Endodermal cell (in vitro differentiated cells): ENCODE measurements around the gene ANKAR. TPM values are rescaled to one million over a fixed set of nuclear protein-coding genes. Genes with fewer than 3 reads are reported as not detected.

ENCODE experiments used
- DNase-seq: peaks from one replicate; pipeline ENCODE4 v3.0.0-alpha.2; 2017
- H3K27ac ChIP-seq: 2 replicates; pipeline ENCODE4 v1.5.1; 2013; ENCODE audit warnings: mild to moderate bottlenecking, low read depth, low read length, moderate library complexity
- H3K27me3 ChIP-seq: 2 replicates; pipeline ENCODE4 v1.6.1; 2013; ENCODE audit warnings: mild to moderate bottlenecking, low read length, moderate library complexity; ENCODE audit not compliant: insufficient read depth, control insufficient read depth, poor library complexity, severe bottlenecking
- H3K36me3 ChIP-seq: 2 replicates; pipeline ENCODE4 v1.7.0; 2013; ENCODE audit warnings: mild to moderate bottlenecking, low read length, moderate library complexity; ENCODE audit not compliant: control insufficient read depth, insufficient read depth
- H3K4me1 ChIP-seq: one replicate; pipeline ENCODE4 v1.7.0; 2013; ENCODE audit warnings: low read length; ENCODE audit not compliant: control insufficient read depth, insufficient read depth
- H3K4me3 ChIP-seq: 2 replicates; pipeline ENCODE4 v1.5.1; 2013; ENCODE audit warnings: mild to moderate bottlenecking, low read length, moderate library complexity
- H3K9ac ChIP-seq: 2 replicates; pipeline ENCODE4 v1.6.1; 2013; ENCODE audit warnings: mild to moderate bottlenecking, low read length, moderate library complexity; ENCODE audit not compliant: poor library complexity, severe bottlenecking; ENCODE audit errors: extremely low read depth
- H3K9me3 ChIP-seq: 2 replicates; pipeline ENCODE4 v1.6.1; 2013; ENCODE audit warnings: mild to moderate bottlenecking, low read length, moderate library complexity; ENCODE audit not compliant: control insufficient read depth
- H3K27ac Mint-ChIP-seq: 2 replicates; pipeline ENCODE4 v1.8.0; 2020; ENCODE audit warnings: mixed read lengths
- H3K27me3 Mint-ChIP-seq: 2 replicates; pipeline ENCODE4 v1.8.0; 2021; ENCODE audit warnings: mild to moderate bottlenecking, mixed read lengths; ENCODE audit not compliant: insufficient read depth
- H3K36me3 Mint-ChIP-seq: 2 replicates; pipeline ENCODE4 v1.8.0; 2020; ENCODE audit warnings: low read depth, mixed read lengths
- H3K4me1 Mint-ChIP-seq: 2 replicates; pipeline ENCODE4 v1.8.0; 2020; ENCODE audit warnings: mixed read lengths
- H3K4me3 Mint-ChIP-seq: 2 replicates; pipeline ENCODE4 v1.8.0; 2020; ENCODE audit warnings: mild to moderate bottlenecking, moderate library complexity, mixed read lengths
- H3K9me3 Mint-ChIP-seq: 2 replicates; pipeline ENCODE4 v1.8.0; 2020; ENCODE audit warnings: mild to moderate bottlenecking, mixed read lengths
- CTCF ChIP-seq: fragments of 200-600 bp; sonication (generic); conservative IDR thresholded peaks from 2 replicates; pipeline ENCODE4 v1.5.0; 2021; ENCODE audit warnings: antibody characterized with exemption, mild to moderate bottlenecking
- WGBS, 2 experiments: methylation state at CpG; one replicate each; pipeline versions ENCODE4 v1.1.5 to v1.1.7; 2013; ENCODE audit warnings: missing lambda C conversion rate in 2 of 2, mixed read lengths in 1 of 2; ENCODE audit not compliant: insufficient coverage in 1 of 2, insufficient read length in 1 of 2; 5-methylcytosine and 5-hydroxymethylcytosine counted together
- total RNA-seq, 2 donors: library from RNA; stranded (reverse); fragmentation: NEBNext Ultra II Directional in 1 of 2; extraction: Animal tissue kit (Norgen Biotek cat#: 25700) in 1 of 2; gene quantifications; 2 replicates in 1 of 2; 3 replicates in 1 of 2; pipeline ENCODE4 v1.2.1, GENCODE V29; 2021

The ANKAR gene
- total RNA-seq, 2 donors from 2014 or later = 4.3 to 7.4 TPM

GRCh38 chr2:189633392-189633811 is 41.1 kb upstream of the ANKAR start:
- 60 to 67% methylated on average over 5 of the region's 5 CpGs for WGBS, 2 experiments
- H3K4me1 Mint-ChIP-seq = peaks cover 21% of the 10 kb centered on the region

GRCh38 chr2:189635353-189635752 is 39.1 kb upstream of the ANKAR start:
- no peak overlapping the region for H3K27ac Mint-ChIP-seq
- no peaks in the 10 kb centered on the region for H3K9me3 ChIP-seq
- no peaks in the 10 kb centered on the region for H3K27me3 ChIP-seq
- no peaks in the 10 kb centered on the region for H3K36me3 ChIP-seq
- TF ChIP-seq CTCF = no peak
- no peaks in the 10 kb centered on the region for H3K36me3 Mint-ChIP-seq
- H3K9ac ChIP-seq = no peak overlapping the region
- no peak overlapping the region for H3K4me3 Mint-ChIP-seq
- no peaks in the 10 kb centered on the region for H3K9me3 Mint-ChIP-seq
- WGBS, 2 experiments = 88 to 92% methylated on average over 2 of the region's 2 CpGs
- peaks cover 14% of the 10 kb centered on the region for H3K4me1 ChIP-seq
- H3K4me1 Mint-ChIP-seq = peaks cover 32% of the 10 kb centered on the region
- no peak for DNase-seq
- no peak overlapping the region for H3K4me3 ChIP-seq
- no peak overlapping the region for H3K27ac ChIP-seq
- H3K27me3 Mint-ChIP-seq = no peaks in the 10 kb centered on the region

More at GRCh38 chr2:189633392-189633811, 41.1 kb upstream of the ANKAR start:
- Mint-ChIP-seq H3K4me3 (no peak overlapping the region), H3K27ac (no peak overlapping the region), H3K9me3 (no peaks in the 10 kb centered on the region), H3K36me3 (no peaks in the 10 kb centered on the region), H3K27me3 (no peaks in the 10 kb centered on the region)
- no peak overlapping the region for H3K27ac ChIP-seq
- no peaks in the 10 kb centered on the region for H3K36me3 ChIP-seq
- H3K4me3 ChIP-seq = no peak overlapping the region
- H3K9ac ChIP-seq = no peak overlapping the region
- peak; percentile 67 for DNase-seq
- peaks cover 6% of the 10 kb centered on the region for H3K4me1 ChIP-seq
- no peaks in the 10 kb centered on the region for H3K9me3 ChIP-seq
- peak; percentile 78 for TF ChIP-seq CTCF
- no peaks in the 10 kb centered on the region for H3K27me3 ChIP-seq

DNA sequence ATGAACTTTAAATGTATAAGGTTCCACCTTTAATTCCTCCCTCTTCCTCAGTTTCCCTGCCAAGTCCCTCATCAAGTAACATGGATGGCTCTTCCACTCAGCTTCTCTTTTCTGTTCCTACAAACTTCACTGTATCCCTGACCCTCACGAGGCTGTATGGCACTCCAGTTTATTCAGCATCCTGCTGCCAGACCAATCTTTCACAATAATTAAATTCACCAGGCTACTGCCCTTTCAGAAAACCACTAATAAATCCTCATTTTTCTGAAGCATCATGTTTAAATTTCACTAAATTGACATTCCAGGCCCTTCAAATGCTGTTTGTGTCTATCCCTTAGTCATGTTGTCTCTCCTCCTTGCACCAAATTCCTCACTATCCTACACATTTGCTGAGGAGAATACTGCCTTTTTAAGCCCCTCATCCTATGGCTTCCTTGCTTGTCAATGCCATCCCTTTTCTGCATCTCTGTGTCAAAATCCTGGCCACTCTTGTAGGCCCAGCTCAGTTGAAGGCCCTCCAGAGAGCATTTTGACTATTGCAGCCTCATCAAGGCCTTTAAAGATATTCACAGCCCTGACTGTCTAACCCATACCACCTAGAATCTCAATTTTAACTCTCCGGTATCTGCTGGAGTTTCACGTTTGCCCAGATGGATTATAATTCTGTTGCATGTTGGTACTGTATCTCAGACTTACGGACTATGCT is 36.0 kb upstream of the ANKAR start:
- no peak overlapping the region for H3K27ac Mint-ChIP-seq
- no peak overlapping the region for H3K4me3 ChIP-seq
- H3K9me3 ChIP-seq = no peaks in the 10 kb centered on the region
- H3K4me1 Mint-ChIP-seq = peaks cover 42% of the 10 kb centered on the region
- H3K9me3 Mint-ChIP-seq = no peaks in the 10 kb centered on the region
- no peak overlapping the region for H3K27ac ChIP-seq
- H3K36me3 ChIP-seq = no peaks in the 10 kb centered on the region
- H3K9ac ChIP-seq = no peak overlapping the region
- WGBS, 2 experiments = 98 to 100% methylated on average over 1 to 4 of the region's 4 CpGs
- H3K4me3 Mint-ChIP-seq = no peak overlapping the region
- peak; percentile 24 for TF ChIP-seq CTCF
- H3K27me3 Mint-ChIP-seq = no peaks in the 10 kb centered on the region
- no peak for DNase-seq
- no peaks in the 10 kb centered on the region for H3K27me3 ChIP-seq
- H3K4me1 ChIP-seq = peaks cover 14% of the 10 kb centered on the region
- H3K36me3 Mint-ChIP-seq = no peaks in the 10 kb centered on the region
